ENCODE results near the gene EXOC3L4.
"Not testable (repeated sequence)": the region's sequence is repeated elsewhere in the genome, so short reads cannot be mapped to it uniquely, and the experiment has no call there.

Gene EXOC3L4

GRCh38 chr14:103105580-103106150, 11.1 kb downstream of the EXOC3L4 start:
- DNase-seq (ENCODE audit: low spot score) = no peak

- DNase-seq (ENCODE audit: low spot score) = no peak
Observed at GRCh38 chr14:103107455-103107854, 12.9 kb downstream of the EXOC3L4 start.

- no peak for DNase-seq (ENCODE audit: low spot score)
Observed at GRCh38 chr14:103107941-103108748, 13.6 kb downstream of the EXOC3L4 start.

- DNase-seq (ENCODE audit: low spot score) = no peak
Observed at GRCh38 chr14:103108749-103109207, 14.3 kb downstream of the EXOC3L4 start.

- no peak for DNase-seq (ENCODE audit: low spot score)
Observed at GRCh38 chr14:103109535-103110441, 15.3 kb downstream of the EXOC3L4 start.

- DNase-seq (ENCODE audit: low spot score) = no peak
Observed at GRCh38 chr14:103110681-103111231, 16.2 kb downstream of the EXOC3L4 start.

- DNase-seq (ENCODE audit: low spot score) = no peak
Observed at GRCh38 chr14:103111232-103111868, 16.8 kb downstream of the EXOC3L4 start.

GRCh38 chr14:103112400-103113243, 18.1 kb downstream of the EXOC3L4 start:
- DNase-seq (ENCODE audit: low spot score) = no peak

- DNase-seq (ENCODE audit: low spot score) = no peak
Observed at GRCh38 chr14:103113303-103113702, 18.8 kb downstream of the EXOC3L4 start.

- DNase-seq (ENCODE audit: low spot score) = no peak
Observed at GRCh38 chr14:103113774-103114173, 19.2 kb downstream of the EXOC3L4 start.

GRCh38 chr14:103115086-103115679, 20.7 kb downstream of the EXOC3L4 start:
- DNase-seq (ENCODE audit: low spot score) = not testable (repeated sequence)

GRCh38 chr14:103115845-103116572, 21.5 kb downstream of the EXOC3L4 start:
- no peak for DNase-seq (ENCODE audit: low spot score)

- DNase-seq (ENCODE audit: low spot score) = no peak
Observed at GRCh38 chr14:103116636-103117035, 22.1 kb downstream of the EXOC3L4 start.

- not testable (repeated sequence) for DNase-seq (ENCODE audit: low spot score)
Observed at GRCh38 chr14:103117499-103117898, 23.0 kb downstream of the EXOC3L4 start.

GRCh38 chr14:103118018-103118662, 23.6 kb downstream of the EXOC3L4 start:
- DNase-seq (ENCODE audit: low spot score) = no peak

GRCh38 chr14:103118663-103119404, 24.3 kb downstream of the EXOC3L4 start:
- no peak for DNase-seq (ENCODE audit: low spot score)

- DNase-seq (ENCODE audit: low spot score) = not testable (repeated sequence)
Observed at GRCh38 chr14:103119527-103119926, 25.0 kb downstream of the EXOC3L4 start.

GRCh38 chr14:103121121-103121845, 26.8 kb downstream of the EXOC3L4 start:
- DNase-seq (ENCODE audit: low spot score) = no peak

Data from HuH-7.5 (cell line).